ENCODE results near the gene RBM39. TPM values are rescaled to one million over a fixed set of nuclear protein-coding genes. Genes with fewer than 3 reads are reported as not detected.

The RBM39 gene
- total and polyA plus RNA-seq, 9 of the 15 experiments (the other 6 are each of a cell fraction or from before 2014, with no cell fraction given), result 143 to 319 (median 228) TPM

- TF ChIP-seq, protein P1, sequence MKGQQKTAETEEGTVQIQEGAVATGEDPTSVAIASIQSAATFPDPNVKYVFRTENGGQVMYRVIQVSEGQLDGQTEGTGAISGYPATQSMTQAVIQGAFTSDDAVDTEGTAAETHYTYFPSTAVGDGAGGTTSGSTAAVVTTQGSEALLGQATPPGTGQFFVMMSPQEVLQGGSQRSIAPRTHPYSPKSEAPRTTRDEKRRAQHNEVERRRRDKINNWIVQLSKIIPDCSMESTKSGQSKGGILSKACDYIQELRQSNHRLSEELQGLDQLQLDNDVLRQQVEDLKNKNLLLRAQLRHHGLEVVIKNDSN (CRISPR knock-in tag; IDR thresholded peaks at IDR 0.05), result peak; percentile 96
- TF ChIP-seq ZBED1 (IDR thresholded peaks at IDR 0.05) (no peak), SRSF9 (IDR thresholded peaks at IDR 0.05; ENCODE audit: borderline replicate concordance, low read depth, low read length) (no peak), CBX8 (IDR thresholded peaks at IDR 0.05; ENCODE audit: borderline replicate concordance, extremely low read depth, low read depth, low read length, poor library complexity, severe bottlenecking) (no peak), RUNX1 (IDR thresholded peaks at IDR 0.05; ENCODE audit: low read depth) (no peak), NCOA4 (IDR thresholded peaks at IDR 0.05; ENCODE audit: partially characterized antibody) (no peak), RAD21 (CRISPR knock-in tag; conservative IDR thresholded peaks at IDR 0.05 in 1 of 2, IDR thresholded peaks at IDR 0.05 in 1 of 2) (no peak), ZNF609 (CRISPR knock-in tag; IDR thresholded peaks at IDR 0.05; ENCODE audit: borderline replicate concordance) (no peak; the same call in 1 of the 2 replicates), CBX1 (IDR thresholded peaks at IDR 0.05; ENCODE audit: low read depth) (peak; percentile 35; the same call in 1 of the 2 replicates), MED1 (CRISPR knock-in tag; IDR thresholded peaks at IDR 0.05; ENCODE audit: borderline replicate concordance) (no peak), NFYB (IDR thresholded peaks at IDR 0.05; ENCODE audit: extremely low read depth, insufficient read length) (peak; percentile 89), RERE (CRISPR knock-in tag; IDR thresholded peaks at IDR 0.05; ENCODE audit: borderline replicate concordance) (no peak)
Observed at GRCh38 chr20:35771689-35772562, 29.9 kb upstream of the RBM39 start, which contains the start of gene PHF20 (continued).
